Natural killer cell (primary cell): ENCODE measurements around the gene HEATR9. TPM values are rescaled to one million over a fixed set of nuclear protein-coding genes. Genes with fewer than 3 reads are reported as not detected.

Experiments used
- ATAC-seq, 3 donors: fragments of 150-1000 bp in 2 of 3; fragments of 200-7000 bp in 1 of 3; cut with Tn5 transposase; 1 replicate in 1 of 3; 2 replicates in 2 of 3; pipeline ENCODE4 v1.10.0; 2021; ENCODE audit warnings: mild to moderate bottlenecking in 2 of 3, moderate library complexity in 2 of 3
- DNase-seq, 2 donors: peaks; one replicate each; pipeline versions ENCODE4 v3.0.0 to v3.0.0-alpha.2; 2013 to 2021; ENCODE audit warnings: mixed read lengths in 1 of 2
- H3K27ac ChIP-seq: one replicate; pipeline ENCODE4 v1.5.1; 2013; ENCODE audit warnings: mild to moderate bottlenecking, low read length
- H3K27me3 ChIP-seq: one replicate; pipeline ENCODE4 v1.6.1; 2013; ENCODE audit warnings: low read length; ENCODE audit not compliant: control insufficient read depth, insufficient read depth
- H3K36me3 ChIP-seq: one replicate; pipeline ENCODE4 v1.6.1; 2013; ENCODE audit warnings: low read length; ENCODE audit not compliant: control insufficient read depth, insufficient read depth
- H3K4me1 ChIP-seq: one replicate; pipeline ENCODE4 v1.6.1; 2013; ENCODE audit warnings: low read length; ENCODE audit not compliant: control insufficient read depth, insufficient read depth
- H3K4me3 ChIP-seq: one replicate; pipeline ENCODE4 v1.5.1; 2013; ENCODE audit warnings: low read length
- H3K9me3 ChIP-seq: one replicate; pipeline ENCODE4 v1.6.1; 2013; ENCODE audit warnings: low read length; ENCODE audit not compliant: control insufficient read depth, insufficient read depth
- H3K27ac Mint-ChIP-seq, 2 donors: one replicate each; pipeline ENCODE4 v1.8.0; 2022; ENCODE audit warnings: mild to moderate bottlenecking in 2 of 2, mixed read lengths in 2 of 2, moderate library complexity in 1 of 2
- H3K27me3 Mint-ChIP-seq, 2 donors: one replicate each; pipeline ENCODE4 v1.8.0; 2022; ENCODE audit warnings: low read depth in 2 of 2, mixed read lengths in 2 of 2
- H3K36me3 Mint-ChIP-seq: one replicate; pipeline ENCODE4 v1.8.0; 2022; ENCODE audit warnings: mixed read lengths
- H3K4me1 Mint-ChIP-seq, 2 donors: one replicate each; pipeline ENCODE4 v1.8.0; 2022; ENCODE audit warnings: mixed read lengths in 2 of 2
- H3K4me3 Mint-ChIP-seq: one replicate; pipeline ENCODE4 v1.8.0; 2022; ENCODE audit warnings: mild to moderate bottlenecking, moderate library complexity, mixed read lengths
- H3K9me3 Mint-ChIP-seq, 2 donors: one replicate each; pipeline ENCODE4 v1.8.0; 2022; ENCODE audit warnings: mixed read lengths in 2 of 2
- CTCF ChIP-seq: fragments of 200-600 bp; IDR thresholded peaks from one replicate; pipeline ENCODE4 v1.8.0; 2022; ENCODE audit warnings: antibody characterized with exemption
- WGBS: methylation state at CpG from one replicate; pipeline ENCODE4 v1.1.7; 2013; ENCODE audit warnings: missing lambda C conversion rate; ENCODE audit not compliant: insufficient coverage; 5-methylcytosine and 5-hydroxymethylcytosine counted together
- intact Hi-C: fragments of 100-400 bp; cut with micrococcal nuclease; formaldehyde crosslinking; loops from one replicate; pipeline ENCODE4 v1.14.2; 2022
- total RNA-seq, 4 donors: library from RNA; stranded (reverse); fragments of 120-200 nt in 1 of 4; gene quantifications; one replicate each; pipeline versions ENCODE4 v1.2.3 to v1.2.4, GENCODE V29; 2013 to 2022

Gene HEATR9
- 10 to 100 TPM in 2 of 3 donors, 1 to 10 TPM in 1; 10.0 to 24.1 (median 15.1) TPM for total RNA-seq
- total RNA-seq (2013) = 2.6 TPM

- Mint-ChIP-seq H3K4me1 (peaks cover 60 to 65% of the 10 kb centered on the region in 2 donors), H3K27me3 (no peaks in the 10 kb centered on the region), H3K9me3 (no peaks in the 10 kb centered on the region), H3K4me3 (no peak within 1 kb of the TSS), H3K27ac (peak within 1 kb of the TSS; percentile 55 to 99), H3K36me3 (peaks cover 8% of the 10 kb centered on the region)
- H3K36me3 ChIP-seq = peaks cover 23% of the 10 kb centered on the region
- DNase-seq (no peak), ATAC-seq (peak in 1 of 3 donors; percentile 3)
- TF ChIP-seq CTCF = no peak
- intact Hi-C loops = no loop called here
- 95% methylated on average over 3 of the region's 3 CpGs for WGBS
- peaks cover 30% of the 10 kb centered on the region for H3K4me1 ChIP-seq
- no peaks in the 10 kb centered on the region for H3K9me3 ChIP-seq
- H3K27ac ChIP-seq = no peak within 1 kb of the TSS
- no peaks in the 10 kb centered on the region for H3K27me3 ChIP-seq
- no peak within 1 kb of the TSS for H3K4me3 ChIP-seq
Measured at GRCh38 chr17:35868737-35869136, at the start of gene HEATR9. TSS of gene HEATR9 (minus strand) at chr17:35868891. CDS start at chr17:35868742, 149 bp downstream.

GRCh38 chr17:35917519-35918213 lies 49.0 kb upstream of the HEATR9 start:
- no peaks in the 10 kb centered on the region for H3K27me3 Mint-ChIP-seq
- TF ChIP-seq CTCF = no peak
- no peak overlapping the region for H3K4me3 Mint-ChIP-seq
- Histone ChIP-seq H3K9me3 (no peaks in the 10 kb centered on the region), H3K4me1 (peaks cover 42% of the 10 kb centered on the region), H3K36me3 (no peaks in the 10 kb centered on the region), H3K4me3 (no peak overlapping the region), H3K27me3 (no peaks in the 10 kb centered on the region), H3K27ac (no peak overlapping the region)
- H3K36me3 Mint-ChIP-seq = no peaks in the 10 kb centered on the region
- intact Hi-C loops = no loop called here
- H3K9me3 Mint-ChIP-seq = no peaks in the 10 kb centered on the region
- H3K4me1 Mint-ChIP-seq = peaks cover 71 to 75% of the 10 kb centered on the region in 2 donors
- ATAC-seq (no peak), DNase-seq (no peak)
- peak overlapping the region in 1 of 2 donors; percentile 26 for H3K27ac Mint-ChIP-seq
- WGBS = 98% methylated on average over 29 of the region's 29 CpGs

- Mint-ChIP-seq H3K27ac (peak overlapping the region; percentile 73 to 75), H3K36me3 (no peaks in the 10 kb centered on the region), H3K27me3 (no peaks in the 10 kb centered on the region), H3K4me3 (peak overlapping the region; percentile 37), H3K9me3 (no peaks in the 10 kb centered on the region), H3K4me1 (peaks cover 80 to 81% of the 10 kb centered on the region in 2 donors)
- DNase-seq = no peak
- no peak for TF ChIP-seq CTCF
- H3K36me3 ChIP-seq = no peaks in the 10 kb centered on the region
- H3K27me3 ChIP-seq = no peaks in the 10 kb centered on the region
- ATAC-seq = peak in 2 of 3 donors; percentile 39 to 52
- 98% methylated on average over 3 of the region's 3 CpGs for WGBS
- H3K9me3 ChIP-seq = no peaks in the 10 kb centered on the region
- no peak overlapping the region for H3K4me3 ChIP-seq
- no peak overlapping the region for H3K27ac ChIP-seq
- intact Hi-C loops = no loop called here
- H3K4me1 ChIP-seq = peaks cover 48% of the 10 kb centered on the region
Measured at GRCh38 chr17:35915153-35915964, 46.7 kb upstream of the HEATR9 start.
